Stimulated activated CD8-positive, alpha-beta memory T cell treated with anti-CD3 and anti-CD28 coated beads, Interleukin-15, amount 100 ng/mL, for 24 hours (primary cell): ENCODE results near the gene CGRRF1.

Experiments used
- DNase-seq: peaks from one replicate; pipeline ENCODE4 v3.0.0-alpha.2; 2020; ENCODE audit warnings: low read depth

CGRRF1 gene

DNA sequence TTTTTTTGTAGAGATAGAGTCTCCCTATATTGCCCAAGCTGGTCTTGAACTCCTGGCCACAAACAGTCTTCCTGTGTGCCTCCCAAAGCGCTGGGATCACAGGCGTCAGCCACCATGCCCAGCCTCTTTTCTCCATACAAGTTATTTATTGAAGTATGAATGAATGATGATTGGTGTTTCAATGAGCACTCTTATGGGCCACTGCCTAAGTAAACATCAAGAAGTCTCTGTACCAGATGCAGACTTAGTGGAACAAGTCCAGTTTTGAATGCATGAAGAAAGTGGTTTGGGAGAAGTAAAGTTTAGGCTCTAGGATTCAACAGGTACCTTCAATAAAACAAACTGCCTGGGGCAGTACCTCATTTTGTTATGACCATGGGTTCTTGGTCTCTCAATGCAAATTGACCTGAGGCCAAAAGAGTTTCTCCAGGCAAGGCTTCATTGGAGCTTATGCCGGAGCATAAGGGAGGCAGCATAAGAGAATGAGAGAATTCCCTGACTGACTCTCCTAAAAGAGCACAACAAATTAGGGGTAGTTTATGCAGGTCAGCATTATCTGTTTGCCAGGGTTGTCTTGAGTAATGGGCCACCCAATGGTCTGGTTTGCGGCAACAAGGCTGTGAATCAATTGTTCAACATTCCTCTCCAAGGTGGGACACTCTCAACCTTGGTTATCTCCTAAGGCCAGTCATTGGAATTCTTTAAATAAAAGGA lies 19.8 kb upstream of the CGRRF1 start:
- DNase-seq, result no peak

DNA sequence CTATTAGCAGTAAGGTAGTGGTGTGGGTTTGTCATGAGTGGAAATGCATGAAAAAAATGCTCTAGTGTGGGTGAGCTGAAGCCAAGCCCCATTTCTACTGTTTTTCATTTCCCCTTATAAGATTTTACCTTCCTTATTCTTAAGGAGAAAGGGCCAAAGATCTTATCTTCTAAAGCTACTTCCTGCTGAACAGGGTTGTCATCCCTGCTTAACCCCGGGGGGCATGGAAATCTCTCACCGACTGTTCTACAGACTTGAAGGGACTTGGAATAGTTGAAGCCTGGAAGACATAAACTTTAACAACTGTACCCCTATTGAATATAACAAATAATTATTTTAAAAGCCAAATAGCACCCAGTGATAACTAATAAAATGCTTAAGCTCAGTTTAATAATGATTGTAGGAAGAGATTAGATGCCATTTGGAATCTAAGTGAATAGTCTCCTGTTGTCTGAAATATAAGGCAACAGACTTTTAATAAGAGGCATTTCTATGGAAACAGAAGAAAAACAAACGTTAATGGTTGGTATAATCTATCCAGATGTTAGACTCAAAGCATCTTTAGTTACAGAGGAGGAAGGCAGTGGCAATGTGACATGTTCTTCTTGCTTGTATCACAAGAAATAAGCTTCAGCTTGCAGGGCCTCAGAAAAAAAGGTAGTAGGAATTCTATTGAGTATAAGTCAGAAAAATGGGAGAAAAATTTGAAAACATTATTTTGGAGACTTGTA lies 19.1 kb upstream of the CGRRF1 start:
- no peak for DNase-seq

DNA sequence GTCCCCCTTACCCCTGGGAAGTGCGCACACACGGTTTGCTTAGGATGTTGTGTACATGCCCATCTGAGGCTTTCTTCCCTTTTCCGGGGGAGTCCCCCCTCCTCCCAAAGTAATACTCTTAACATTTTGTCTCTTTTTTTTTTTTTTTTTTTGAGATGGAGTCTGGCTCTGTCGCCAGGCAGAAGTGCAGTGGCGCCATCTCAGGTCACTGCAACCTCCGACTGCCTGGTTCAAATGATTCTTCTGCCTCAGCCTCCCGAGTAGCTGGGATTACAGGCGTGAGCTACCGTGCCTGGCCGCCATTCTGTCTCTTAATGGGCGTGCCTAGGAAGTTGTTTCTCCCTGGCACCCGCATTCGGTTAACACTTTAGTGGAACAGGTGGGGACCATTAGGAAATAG lies 16.4 kb upstream of the CGRRF1 start:
- DNase-seq, result no peak

DNA sequence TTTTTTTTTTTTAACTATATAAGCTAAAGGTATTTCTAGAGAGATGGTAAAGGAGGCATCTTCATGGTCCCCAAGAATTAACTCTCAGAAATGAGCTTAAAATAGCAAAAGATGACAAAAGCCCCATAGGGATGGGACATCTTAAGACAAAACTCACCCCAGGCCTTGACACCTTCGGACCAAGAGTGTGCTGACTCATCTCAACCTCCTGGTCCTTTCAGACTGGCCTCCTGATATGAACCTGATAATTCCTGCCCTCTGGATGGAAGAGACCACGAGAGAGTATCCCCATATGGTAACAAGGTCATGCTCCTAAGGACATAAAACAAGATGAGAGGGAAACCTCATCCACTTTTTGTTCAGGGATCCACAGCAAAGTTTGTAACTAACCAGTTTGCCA lies 12.5 kb upstream of the CGRRF1 start:
- DNase-seq, result no peak

DNA sequence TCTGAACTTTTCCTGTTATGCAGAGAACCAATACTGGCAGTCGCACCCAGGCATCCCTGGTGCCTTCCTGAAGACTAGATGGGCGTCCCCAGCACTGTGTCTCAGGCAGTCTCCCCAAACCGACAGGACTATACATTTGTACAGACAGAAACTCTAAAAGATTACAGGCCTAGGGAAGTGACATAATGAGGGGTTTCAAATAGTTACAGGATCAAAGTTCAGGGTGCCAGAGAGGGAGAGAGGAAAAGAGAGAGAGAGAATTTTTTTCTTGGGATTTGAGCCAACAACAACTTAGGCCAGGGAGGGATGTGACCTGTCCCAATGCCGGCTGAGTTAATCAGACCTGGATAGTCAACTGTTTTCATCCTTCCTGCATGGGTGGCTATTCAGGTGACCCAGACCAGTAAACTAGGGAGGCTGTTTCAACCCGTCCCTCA lies 11.6 kb upstream of the CGRRF1 start:
- DNase-seq, result no peak

DNA sequence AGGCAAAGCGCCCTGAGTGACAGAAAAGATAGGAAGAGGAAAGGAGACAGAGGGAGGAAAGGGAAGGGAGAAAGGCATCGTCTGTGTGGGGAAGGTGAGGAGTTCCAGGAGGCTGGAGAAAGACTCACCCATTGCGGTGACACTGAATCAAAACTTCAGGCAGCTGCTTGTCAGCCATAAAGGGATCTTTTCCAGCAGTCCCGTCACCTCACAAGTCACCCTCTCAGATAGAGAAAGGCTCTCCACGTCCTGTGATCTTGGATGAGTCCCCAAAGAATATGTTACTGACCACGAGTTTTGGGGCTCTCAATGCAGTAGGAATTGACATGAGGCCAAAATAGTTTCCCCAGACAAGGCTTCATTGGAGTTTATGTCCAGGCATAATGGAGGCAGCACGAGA lies 11.1 kb upstream of the CGRRF1 start:
- no peak for DNase-seq

DNA sequence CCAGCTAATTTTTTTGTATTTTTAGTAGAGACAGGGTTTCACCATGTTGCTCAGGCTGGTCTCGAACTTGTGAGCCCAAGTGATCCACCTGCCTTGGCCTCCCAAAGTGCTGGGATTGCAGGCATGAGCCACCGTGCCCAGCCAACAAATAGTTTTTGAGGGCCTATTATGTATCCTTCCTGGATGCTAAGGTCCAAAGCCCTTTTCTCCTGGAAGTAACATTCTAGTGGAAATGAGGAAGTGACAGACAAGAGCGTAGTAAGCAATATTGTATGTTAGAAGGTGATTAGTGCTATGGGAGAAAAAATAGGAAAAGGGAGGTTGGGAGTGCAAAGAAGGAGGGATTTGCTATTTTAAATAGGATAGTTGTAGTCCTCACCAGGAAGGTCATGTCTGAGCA lies 9.0 kb upstream of the CGRRF1 start:
- DNase-seq, result no peak

DNA sequence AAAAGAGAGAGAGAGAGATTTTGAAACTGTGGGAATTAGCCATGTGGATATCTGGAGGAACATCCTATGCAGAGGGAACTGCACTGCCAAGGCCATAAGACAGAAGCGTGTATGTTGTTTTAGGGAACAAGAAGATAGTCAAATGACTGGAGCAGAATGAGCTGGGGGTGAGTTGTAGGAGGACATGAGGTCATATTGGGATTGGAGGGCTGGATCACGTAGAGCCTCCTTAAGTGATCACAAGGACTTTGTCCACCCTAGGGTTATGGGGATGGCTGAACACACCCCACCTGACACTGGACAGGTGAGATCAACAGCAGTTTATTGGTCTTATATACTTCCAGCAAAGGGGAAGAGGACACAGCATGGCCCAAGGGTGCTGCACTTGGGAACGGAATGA lies 8.2 kb upstream of the CGRRF1 start:
- DNase-seq, result no peak

DNA sequence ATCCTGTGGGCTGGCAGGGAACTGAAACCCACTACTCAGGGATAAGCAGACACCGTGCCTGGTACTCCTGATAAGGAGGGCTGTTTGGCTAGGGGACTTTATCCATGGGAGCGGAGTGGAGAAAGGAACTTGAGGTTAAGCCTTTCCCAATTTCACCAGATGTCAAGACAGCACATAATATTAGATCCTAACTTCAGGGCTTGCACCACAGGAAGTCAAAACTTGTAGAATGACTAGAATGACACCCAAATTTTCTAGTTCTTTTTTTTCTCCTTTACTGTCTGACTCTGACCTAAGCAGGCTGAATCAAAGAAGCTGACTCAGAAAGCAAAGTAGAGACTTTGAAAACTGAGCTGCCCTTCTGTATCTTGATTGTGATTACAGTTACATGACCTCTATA lies 7.1 kb upstream of the CGRRF1 start:
- no peak for DNase-seq

DNA sequence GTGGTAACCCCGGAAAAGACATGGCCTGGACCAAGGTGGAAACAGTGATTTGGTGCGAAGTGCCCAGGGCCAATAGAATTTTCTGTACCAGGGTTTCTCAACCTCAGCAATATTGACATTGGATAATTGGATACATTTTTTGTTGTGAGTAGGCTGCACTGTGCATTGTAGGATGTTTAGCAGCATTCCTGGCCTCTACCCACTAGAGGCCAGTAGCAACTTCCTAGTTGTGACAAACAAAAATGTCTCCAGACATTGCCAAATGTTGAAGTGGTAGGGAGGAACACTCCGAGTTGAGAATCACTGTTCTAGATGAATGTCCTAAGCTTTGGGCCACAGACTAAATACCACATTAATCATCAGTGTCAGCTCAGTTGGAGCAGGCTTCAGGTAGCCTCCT lies 6.2 kb upstream of the CGRRF1 start:
- no peak for DNase-seq

DNA sequence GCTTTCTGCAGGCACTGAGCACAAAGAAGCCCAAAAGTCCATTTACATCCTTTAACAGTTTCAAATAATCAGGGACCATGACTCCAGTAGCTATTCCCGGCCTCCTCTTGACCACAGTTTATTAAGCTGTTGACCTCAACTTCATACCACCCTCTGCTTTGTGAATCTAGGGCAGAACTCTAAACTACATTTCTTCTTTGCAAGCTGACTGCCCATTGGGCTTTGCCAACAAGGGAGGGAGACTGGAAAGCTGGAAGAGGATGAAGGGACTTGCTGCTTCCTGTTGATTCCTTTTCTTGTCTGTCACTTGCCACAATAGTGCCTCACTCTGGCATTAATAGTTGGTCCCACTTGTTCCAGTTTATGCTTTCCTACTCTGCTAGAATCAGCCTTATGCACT lies 2.7 kb downstream of the CGRRF1 start:
- no peak for DNase-seq

DNA sequence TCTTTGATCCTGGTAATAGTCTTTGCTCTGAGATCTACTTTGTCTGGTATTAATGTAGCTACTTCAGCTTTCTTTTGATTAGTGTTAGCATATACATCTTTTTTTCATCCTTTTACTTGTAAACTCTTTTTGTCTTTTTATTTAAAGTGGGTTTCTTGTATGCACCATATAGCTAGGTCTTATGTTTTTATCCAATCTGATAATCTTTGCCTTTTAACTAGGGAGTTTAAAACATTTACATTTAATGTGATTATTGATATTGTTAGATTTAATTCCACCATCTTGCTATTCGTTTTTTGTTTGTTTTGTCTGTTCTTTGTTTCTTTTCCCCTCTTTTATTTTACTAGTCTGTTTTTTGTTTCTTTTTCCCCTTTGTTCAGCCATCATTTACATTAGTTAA lies 6.0 kb downstream of the CGRRF1 start:
- no peak for DNase-seq

DNA sequence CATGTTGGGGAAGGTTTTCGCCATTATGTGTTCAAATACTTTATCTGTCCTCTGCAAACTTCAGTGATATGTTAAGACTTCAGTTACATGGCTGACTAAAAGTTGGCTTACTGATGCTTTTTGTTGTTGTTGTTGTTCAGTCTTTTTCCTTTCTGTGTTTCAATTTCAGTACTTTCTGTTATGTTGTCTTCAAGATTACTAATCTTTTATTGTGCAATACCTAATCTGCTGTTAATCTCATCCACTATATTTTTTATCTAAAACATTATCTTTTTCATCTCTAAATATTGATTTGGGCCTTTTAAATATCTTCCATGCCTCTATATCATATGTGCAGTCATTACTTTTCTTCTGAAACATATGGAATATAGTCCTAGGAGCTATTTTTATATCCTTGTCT lies 7.0 kb downstream of the CGRRF1 start:
- DNase-seq, result no peak

DNA sequence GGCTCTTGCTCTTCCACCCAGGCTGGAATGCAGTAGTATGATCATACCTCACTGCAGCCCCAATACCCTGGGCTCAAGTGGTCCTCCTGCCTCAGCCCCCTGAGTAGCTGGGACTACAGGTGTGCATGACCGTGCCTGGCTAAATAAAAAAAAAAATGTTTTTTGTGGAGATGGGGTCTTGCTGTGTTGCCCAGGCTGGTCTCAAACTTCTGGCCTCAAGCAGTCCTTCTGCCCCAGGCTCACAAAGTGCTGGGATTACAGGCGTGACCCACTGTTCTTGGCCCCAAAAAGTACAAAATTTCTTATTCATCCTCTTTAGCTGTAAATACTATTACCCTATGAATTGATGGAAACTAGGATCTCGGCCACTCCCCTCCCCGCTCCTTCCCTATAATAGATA lies 14.7 kb downstream of the CGRRF1 start:
- no peak for DNase-seq

DNA sequence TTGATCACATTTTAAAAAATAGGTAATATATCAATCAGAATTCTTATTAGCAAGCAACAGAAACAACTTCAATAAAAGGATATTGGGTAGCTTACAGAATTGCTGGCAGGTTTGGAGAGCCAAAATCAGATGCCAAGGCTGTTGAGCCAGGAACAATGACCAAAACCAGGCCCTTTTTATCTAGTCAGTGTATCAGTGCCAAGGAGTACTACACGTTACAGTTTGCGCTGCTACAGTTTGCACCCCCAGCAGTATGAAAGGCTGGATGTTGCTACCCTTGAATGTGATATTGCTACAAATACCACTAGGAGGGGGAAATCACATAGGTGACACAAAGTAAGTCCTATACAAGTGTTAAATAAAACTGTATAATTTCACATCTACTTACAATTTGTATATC lies 19.3 kb downstream of the CGRRF1 start:
- DNase-seq, result no peak

DNA sequence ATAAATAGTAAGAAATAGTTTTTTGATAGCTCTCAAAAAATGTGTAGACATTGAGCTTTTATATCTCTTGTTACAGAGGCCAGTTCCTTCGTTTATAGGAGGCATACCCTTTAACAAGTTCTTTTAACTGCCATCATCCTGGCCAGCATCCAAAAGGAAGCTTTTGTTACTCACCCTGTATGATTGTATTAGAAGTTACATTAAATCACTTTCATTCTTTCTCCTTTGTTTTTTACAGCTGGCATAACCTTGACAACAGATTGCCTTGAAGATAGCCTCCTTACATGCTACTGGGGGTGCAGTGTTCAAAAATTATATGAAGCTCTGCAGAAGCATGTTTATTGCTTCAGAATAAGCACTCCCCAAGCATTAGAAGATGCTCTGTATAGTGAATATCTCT lies 20.1 kb downstream of the CGRRF1 start:
- DNase-seq, result no peak

DNA sequence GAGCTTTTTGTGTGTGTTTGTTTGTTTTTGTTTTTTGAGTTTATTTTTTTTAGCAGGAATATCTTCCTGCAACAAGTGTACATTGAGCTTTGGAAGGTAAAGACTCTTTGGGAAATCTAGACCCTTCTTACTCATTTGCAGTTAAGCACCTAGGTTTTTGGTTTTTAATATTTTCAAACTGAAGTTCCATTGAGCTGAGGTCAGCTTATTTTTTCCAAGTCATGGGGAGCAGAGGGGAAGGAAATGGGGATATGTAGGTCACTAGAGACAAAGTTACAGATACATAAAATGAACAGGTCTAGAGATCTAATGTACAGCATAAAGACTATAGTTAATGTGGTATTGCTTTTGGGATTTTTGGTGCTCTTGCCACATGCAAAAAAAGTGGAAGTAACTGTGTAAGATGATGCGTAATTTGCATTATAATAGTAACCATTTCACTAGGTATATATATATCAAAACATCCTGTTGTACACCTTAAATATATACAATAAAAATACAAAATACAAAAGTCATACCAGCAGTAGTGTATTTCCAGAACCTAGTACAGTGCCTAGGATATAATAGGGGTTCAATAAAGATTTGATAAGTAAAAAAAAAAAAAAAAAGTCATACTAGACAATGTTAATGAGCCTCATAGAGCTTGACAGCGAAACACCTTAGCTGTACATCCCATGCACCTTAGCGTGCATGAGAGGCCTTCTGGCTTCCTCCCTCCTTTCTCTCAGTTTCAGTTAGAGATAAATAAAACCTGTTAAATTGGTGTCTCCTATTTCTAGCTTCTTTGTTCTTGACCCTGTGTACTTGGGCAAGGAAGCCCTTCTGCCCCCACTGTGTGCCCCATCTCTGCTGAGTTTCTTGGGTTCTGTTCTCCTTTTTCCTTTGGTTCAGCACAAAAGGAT lies 22.7 kb downstream of the CGRRF1 start:
- DNase-seq, result no peak

DNA sequence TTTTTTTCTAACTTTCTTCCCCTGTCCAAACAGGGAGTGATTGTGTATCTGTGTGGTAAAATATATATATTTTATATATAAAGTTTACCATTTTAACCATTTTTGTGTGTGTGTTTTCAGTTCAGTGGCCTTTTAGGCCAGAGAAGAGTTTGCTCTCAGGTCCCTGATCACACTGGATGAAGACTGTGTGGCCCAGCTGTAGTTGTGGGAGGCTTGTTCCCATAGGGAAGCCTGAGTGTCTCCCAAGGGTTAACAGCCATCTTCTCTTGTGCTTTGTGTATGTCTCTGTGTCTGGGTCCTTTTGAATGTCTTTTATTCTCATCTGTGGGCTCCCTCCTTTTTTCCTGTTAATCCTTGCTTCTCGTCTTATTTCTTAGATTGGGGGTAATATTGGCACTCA lies 23.4 kb downstream of the CGRRF1 start:
- no peak for DNase-seq

DNA sequence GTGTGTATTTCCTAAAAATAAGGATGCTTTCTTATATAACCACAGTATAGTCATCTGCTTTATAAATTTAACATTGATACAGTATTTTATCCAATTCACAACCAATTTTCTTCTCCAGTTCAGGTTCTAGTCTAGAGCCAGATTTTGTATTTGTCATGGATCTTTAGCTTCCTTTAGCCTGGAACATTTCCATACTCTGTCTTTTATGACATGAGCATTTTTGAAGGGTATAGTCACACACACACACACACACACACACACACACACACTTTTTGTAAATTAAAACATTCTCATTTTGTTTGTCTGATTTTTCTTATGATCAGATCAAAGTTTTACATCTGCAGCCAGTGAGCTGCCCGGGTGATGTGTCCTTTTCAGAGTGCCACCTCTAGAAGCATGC lies 25.4 kb downstream of the CGRRF1 start:
- no peak for DNase-seq

DNA sequence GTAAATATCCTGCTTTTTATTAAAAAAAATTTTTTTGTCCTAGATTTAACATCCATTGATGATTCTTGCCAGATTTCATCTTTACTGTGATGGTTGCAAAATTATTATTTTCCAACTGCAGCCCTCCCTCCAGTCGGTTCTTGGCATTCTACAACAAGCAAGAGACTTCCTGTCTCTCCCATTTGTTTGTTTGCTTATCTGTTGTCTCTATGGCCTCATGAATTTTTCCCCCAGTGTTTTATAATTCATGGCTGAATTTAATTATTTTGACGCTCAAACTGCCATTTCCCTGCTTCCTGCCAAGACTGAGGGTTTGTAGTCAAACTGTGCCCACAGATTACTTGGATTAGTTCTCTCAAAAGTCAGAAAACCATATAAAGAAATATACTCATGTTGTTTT lies 25.9 kb downstream of the CGRRF1 start:
- DNase-seq, result no peak

DNA sequence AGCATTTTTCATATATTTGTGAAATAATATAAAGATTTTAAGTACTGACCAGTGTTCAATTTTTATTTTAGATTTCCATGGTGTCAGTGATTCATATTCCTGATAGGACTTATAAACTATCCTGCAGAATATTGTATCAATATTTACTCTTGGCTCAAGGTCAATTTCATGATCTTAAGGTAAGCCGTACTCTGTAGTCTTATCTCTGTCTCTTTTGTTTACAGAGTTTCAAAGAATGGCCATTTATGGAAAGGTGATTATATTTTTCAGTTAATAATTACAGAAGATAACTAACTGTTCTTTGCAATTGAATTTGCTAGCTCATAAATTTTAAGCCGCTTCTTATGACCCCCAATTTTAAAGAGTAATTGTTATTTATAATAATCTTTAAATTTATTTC lies 27.9 kb downstream of the CGRRF1 start:
- no peak for DNase-seq

DNA sequence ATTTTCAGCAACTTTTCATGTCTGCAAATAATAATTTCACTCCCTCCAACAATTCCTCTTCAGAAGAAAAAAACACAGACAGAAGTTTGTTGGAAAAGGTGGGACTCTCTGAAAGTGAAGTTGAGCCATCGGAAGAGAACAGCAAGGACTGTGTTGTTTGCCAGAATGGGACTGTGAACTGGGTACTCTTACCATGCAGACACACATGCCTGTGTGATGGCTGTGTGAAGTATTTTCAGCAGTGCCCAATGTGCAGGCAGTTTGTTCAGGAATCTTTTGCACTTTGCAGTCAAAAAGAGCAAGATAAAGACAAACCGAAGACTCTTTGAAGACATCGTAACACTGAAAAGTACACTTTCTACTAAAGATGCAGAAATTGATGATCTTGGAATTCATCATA lies 28.3 kb downstream of the CGRRF1 start:
- DNase-seq, result no peak

DNA sequence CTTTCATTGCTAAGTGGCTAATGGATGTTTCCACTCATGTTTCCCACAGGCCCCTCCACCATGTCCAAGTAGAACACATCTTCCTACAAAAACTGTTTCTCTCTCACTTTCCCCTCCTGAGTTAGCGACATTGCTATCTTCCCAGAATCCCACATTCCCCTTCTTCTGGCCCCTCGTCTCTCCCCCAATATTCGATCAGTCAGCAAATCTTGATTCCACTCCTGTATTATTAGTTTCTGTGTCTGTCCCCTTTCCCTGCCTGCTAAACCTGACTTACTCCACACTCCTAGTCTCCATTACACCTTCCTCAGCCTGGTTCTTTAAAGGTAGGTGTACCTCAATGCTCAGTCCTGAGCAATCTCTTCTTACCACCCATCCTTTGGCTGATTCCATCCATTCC lies 37.9 kb downstream of the CGRRF1 start:
- no peak for DNase-seq
